HG03565 (cell line): ENCODE results near the gene CALML3.

Source experiments
- ATAC-seq: cut with Tn5 transposase; IDR thresholded peaks from one replicate; pipeline ENCODE4 v1.9.1; 2021; ENCODE audit warnings: mild to moderate bottlenecking, moderate library complexity; ENCODE audit not compliant: unreplicated experiment

The CALML3 gene

GRCh38 chr10:5490698-5491464 is 33.9 kb upstream of the CALML3 start:
- no peak for ATAC-seq

GRCh38 chr10:5491477-5491876 is 33.3 kb upstream of the CALML3 start:
- ATAC-seq, result no peak

DNA sequence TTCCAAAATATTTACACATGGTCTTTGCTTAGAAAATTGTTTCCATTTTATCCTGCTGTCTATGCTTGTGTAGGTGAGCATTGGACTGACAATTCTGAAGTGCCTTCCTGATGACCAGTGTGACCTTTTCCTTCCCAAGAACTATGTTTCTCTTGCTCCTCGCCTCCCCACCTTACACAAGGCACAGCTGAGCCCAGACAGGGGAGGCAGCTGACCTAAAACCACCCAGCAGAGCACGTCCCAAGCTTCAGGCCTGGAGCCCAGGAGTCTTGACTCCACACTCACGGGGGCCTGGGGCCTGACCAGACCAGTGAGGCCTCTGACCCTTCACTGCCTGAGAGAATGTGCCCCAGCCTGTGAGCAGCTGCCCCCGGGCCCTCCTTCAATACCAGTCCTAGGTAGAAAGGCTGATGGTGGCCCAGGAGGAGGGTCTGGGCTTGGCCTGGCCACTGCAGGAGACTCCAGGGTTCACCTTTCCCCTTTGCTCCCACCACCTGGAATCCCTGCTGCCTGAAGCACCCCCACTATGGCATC is 32.4 kb upstream of the CALML3 start:
- ATAC-seq, result no peak

GRCh38 chr10:5492929-5493576 is 31.7 kb upstream of the CALML3 start:
- ATAC-seq, result no peak

- no peak for ATAC-seq
These were observed 31.1 kb upstream of the CALML3 start for GRCh38 chr10:5493691-5494090.

DNA sequence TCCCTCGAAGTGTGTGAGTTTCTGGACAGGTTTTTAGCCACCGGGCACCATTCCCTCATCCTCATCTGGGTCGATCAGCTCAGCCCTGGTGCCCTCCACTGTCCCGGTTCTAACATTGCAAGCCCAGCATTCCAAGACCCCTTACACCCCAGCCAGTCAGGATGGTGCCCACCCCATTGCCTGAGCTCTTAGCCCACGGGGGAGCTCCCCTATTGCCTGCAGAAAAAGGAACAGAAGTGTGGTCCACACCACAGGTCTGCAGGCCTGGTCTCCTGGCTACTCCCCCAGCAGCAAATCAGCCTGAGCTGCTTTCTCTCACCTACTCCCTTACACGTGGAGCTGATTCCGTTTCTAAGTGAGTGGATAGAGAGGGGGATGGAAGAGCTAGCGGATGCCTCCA is 30.1 kb upstream of the CALML3 start:
- ATAC-seq, result no peak

- ATAC-seq, result no peak
These were observed 28.2 kb upstream of the CALML3 start for GRCh38 chr10:5496261-5497250.

GRCh38 chr10:5497289-5497688 is 27.5 kb upstream of the CALML3 start:
- no peak for ATAC-seq

DNA sequence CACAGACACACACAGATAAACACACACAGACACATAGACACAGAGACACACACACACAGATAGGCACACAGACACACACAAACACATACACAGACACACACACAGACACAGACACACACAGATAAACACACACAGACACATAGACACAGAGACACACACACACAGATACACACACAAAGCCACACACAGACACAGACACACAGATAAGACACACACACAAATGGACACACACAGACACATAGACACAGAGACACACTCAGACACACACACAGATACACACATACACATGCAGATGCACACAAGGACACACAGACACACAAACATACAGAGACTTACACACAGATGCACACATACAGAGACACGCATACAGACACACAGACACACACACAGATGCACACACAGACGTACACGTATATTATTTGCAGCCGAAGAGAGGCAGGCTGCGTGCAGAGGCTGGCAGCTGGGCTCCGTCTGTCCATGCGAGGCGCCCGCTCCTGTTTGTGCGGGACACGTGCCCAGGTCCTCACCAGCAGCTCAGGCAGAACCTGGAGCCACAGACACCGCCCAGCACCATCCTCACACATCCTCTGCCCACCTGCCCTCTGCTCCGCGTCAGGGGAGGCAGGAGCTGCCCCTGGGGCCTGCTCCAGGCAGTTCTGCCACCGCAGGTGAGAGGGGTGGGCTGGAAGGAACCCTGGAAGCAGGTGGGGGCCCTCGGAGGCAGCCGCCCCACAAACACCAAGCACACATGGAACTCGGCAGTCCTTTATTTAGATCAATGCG is 26.6 kb upstream of the CALML3 start:
- no peak for ATAC-seq

GRCh38 chr10:5498791-5499492 is 25.8 kb upstream of the CALML3 start:
- ATAC-seq, result no peak

GRCh38 chr10:5499493-5500140 is 25.1 kb upstream of the CALML3 start, which contains the start of gene CALML5:
TSS of gene CALML5 (minus strand) at chr10:5499570. CDS start at chr10:5499438, 132 bp downstream.
- ATAC-seq, result no peak

- ATAC-seq, result no peak
These were observed 24.5 kb upstream of the CALML3 start for GRCh38 chr10:5500162-5500670.

DNA sequence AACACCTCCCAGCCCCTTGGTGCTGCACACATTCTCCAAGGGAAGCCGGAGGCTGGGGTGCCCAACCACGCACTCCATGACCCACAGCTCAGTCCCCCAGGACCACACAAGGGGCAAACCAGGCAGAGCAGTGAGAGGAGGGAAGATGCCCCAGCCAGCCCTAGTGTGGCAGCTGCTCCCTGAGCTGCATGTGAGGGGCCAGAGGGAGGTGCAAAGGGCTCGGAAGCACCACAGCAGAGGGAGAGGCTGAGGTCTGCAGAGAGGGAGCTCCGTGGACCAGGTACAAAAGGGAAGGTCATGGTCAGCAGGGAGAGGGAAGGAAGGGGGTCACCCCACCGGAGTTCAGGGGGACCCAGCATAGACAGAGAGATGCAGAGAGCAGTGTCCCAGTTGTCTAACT is 23.9 kb upstream of the CALML3 start:
- ATAC-seq, result no peak

DNA sequence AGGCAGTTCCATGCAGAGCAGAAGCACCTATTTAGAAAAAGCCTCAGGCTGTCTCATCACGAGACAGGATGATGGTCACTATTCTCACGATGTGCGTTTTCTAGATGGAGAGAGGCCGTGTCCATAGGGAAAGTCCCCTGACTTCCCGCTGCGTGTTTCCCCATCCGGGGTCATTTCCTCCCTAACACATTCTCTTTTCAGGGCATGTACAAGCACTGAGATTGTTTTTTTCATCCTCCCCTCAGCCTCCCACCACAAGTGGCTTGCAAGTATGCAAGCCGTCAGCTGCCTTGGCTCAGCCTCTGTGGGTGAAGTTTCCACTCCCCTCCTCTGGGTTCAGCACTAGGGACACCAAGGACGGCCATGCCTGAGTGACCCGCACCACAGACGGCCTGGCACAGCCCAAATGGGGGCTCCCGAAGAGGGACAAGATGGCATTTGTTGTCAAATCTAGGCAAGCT is 22.7 kb upstream of the CALML3 start:
- ATAC-seq, result no peak

DNA sequence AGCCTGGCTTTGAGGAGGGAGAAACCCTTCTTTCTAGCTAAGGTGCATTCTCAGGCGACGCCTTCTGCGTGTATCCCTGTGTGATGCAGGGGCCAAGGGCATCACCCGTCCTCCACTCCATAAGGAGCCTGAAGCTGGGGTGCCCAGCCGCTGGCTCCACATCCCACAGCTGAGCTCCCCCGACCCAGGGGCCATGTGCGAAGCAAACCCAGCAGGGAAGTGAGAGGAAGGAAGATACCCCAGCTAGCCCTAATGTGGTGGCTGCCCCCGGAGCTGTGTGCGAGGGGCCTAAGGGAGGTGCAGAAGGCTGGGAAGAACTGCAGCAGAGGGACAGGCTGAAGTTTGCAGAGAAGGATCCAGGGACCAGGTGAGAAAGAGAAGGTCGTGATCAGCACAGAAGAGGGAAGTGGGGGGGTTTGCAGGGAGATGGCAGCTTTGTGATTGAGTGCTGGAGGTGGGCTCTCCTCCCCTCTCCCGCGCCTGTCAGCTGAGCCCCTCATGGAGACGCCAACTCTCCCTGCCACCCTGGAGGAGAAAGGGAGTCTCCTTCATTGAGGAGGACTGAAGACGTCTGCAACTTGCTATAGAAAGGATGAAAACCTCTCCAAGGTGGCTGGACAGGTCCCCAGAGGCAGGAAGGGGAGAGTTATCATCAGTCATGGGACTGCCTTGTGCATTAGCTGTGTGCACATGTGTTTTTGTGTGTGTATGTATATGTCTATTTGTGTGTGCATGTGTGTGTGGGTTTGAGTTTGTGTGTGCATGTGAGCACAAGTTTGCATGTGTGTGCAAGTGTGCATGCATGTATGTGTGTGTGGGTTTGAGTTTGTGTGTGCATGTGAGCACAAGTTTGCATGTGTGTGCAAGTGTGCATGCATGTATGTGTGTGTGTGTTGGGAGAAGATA is 21.9 kb upstream of the CALML3 start:
- no peak for ATAC-seq

GRCh38 chr10:5503477-5503835 is 21.3 kb upstream of the CALML3 start:
- ATAC-seq, result no peak

DNA sequence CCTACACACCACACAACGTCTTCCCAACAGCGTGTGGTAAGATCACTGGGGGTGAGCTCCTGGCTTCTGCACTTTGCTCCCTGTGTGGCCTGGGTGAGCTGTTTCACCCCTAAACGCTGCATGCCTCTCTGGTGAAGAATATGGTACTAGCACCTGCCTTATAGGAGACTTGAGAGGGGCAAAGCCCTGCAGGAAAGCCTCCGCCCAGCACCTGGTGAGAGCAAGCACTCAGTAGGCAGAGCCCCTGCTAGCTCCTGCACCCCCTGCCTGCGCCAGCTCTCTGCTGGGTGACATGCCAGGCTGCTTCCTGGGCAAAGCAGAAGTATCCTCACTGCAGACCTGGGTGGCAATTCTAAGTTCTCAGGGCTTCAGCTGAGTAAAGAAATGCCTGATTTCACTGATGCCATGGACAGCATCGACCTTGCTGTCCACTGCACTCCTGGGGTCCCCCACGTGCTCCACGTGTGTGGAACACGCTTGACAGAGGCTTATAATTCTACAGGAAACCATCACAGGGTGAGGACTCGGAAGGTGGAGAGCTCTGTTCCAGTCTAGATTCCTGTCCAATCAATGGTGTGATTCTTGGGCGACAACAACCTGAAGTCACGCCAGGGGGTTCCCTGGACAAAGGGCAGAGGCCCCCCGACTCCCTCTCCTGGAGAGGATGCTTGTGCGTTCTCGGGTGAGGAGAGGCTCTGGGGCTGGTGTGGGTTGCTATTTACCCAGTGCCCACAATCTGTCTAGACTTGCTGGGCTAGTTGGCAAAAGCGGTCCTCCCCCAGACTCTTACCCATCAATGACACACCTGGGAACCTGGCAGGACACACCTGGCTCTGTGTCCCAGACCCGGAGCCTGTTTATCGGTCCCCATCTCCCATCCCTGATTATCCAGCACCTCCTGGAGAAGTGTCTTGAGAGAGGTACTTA is 20.4 kb upstream of the CALML3 start:
- ATAC-seq, result no peak
